Osteoblast (primary cell): Measurements from ENCODE around the gene ACAN. TPM values are rescaled to one million over a fixed set of nuclear protein-coding genes. Genes with fewer than 3 reads are reported as not detected.

Experiments
- DNase-seq: peaks from one replicate; pipeline ENCODE4 v3.0.0; 2011; ENCODE audit warnings: low spot score, mixed read lengths; ENCODE audit not compliant: insufficient read length; ENCODE audit errors: missing footprints
- H2AFZ ChIP-seq: 2 replicates; pipeline ENCODE4 v1.6.0; 2011; ENCODE audit warnings: mild to moderate bottlenecking, low read length
- H3K27ac ChIP-seq: 2 replicates; pipeline ENCODE4 v1.5.1; 2011; ENCODE audit warnings: mild to moderate bottlenecking, low read depth, low read length, moderate library complexity
- H3K27me3 ChIP-seq: 2 replicates; pipeline ENCODE4 v1.6.0; 2012; ENCODE audit warnings: mild to moderate bottlenecking, control low read depth, inconsistent platforms, low read length, moderate library complexity; ENCODE audit not compliant: insufficient read depth
- H3K36me3 ChIP-seq: 2 replicates; pipeline ENCODE4 v1.5.1; 2011; ENCODE audit warnings: mild to moderate bottlenecking, low read length, control low read depth, moderate library complexity; ENCODE audit not compliant: insufficient read depth
- H3K4me1 ChIP-seq: 2 replicates; pipeline ENCODE4 v1.5.1; 2011; ENCODE audit warnings: mild to moderate bottlenecking, low read length, control low read depth, moderate library complexity; ENCODE audit not compliant: insufficient read depth
- H3K4me2 ChIP-seq: 2 replicates; pipeline ENCODE4 v1.6.0; 2011; ENCODE audit warnings: mild to moderate bottlenecking, low read length; ENCODE audit not compliant: insufficient read depth
- H3K4me3 ChIP-seq: fragments of 200-600 bp; sonication (generic); 3 replicates; pipeline ENCODE4 v1.5.1; 2012; ENCODE audit warnings: mild to moderate bottlenecking, low read length, inconsistent platforms; ENCODE audit not compliant: insufficient read depth
- H3K79me2 ChIP-seq: 2 replicates; pipeline ENCODE4 v1.6.0; 2012; ENCODE audit warnings: mild to moderate bottlenecking, low read length, control low read depth, inconsistent platforms; ENCODE audit not compliant: insufficient read depth
- H3K9me3 ChIP-seq: 2 replicates; pipeline ENCODE4 v1.5.1; 2011; ENCODE audit warnings: low read depth, low read length, control low read depth
- H4K20me1 ChIP-seq: 2 replicates; pipeline ENCODE4 v1.6.0; 2012; ENCODE audit warnings: mild to moderate bottlenecking, low read length, control low read depth; ENCODE audit not compliant: insufficient read depth
- CTCF ChIP-seq: IDR thresholded peaks from 2 replicates; pipeline ENCODE4 v1.5.1; 2011; ENCODE audit warnings: mild to moderate bottlenecking, low read depth, low read length, moderate library complexity; ENCODE audit errors: extremely low read depth
- total RNA-seq: library from RNA; depleted of rRNA; stranded (reverse); fragments of >200 nt; gene quantifications from 2 replicates; pipeline ENCODE4 v1.2.3, GENCODE V29; 2012

The ACAN gene
- total RNA-seq, 1 donor = 12.7 TPM

- Histone ChIP-seq H4K20me1 (no peaks in the 10 kb centered on the region), H3K4me1 (no peaks in the 10 kb centered on the region), H2AFZ (no peak overlapping the region), H3K36me3 (no peaks in the 10 kb centered on the region), H3K27ac (no peak overlapping the region), H3K79me2 (no peaks in the 10 kb centered on the region), H3K4me3 (no peak overlapping the region), H3K4me2 (no peak overlapping the region), H3K27me3 (peaks cover 2% of the 10 kb centered on the region), H3K9me3 (no peaks in the 10 kb centered on the region)
- no peak for DNase-seq
- no peak for TF ChIP-seq CTCF
Measured at GRCh38 chr15:88788036-88788435, 15.2 kb upstream of the ACAN start.

- H4K20me1 ChIP-seq = no peaks in the 10 kb centered on the region
- no peaks in the 10 kb centered on the region for H3K36me3 ChIP-seq
- H3K79me2 ChIP-seq = no peaks in the 10 kb centered on the region
- H2AFZ ChIP-seq = no peak overlapping the region
- H3K4me3 ChIP-seq = no peak overlapping the region
- H3K4me1 ChIP-seq = no peaks in the 10 kb centered on the region
- H3K27ac ChIP-seq = no peak overlapping the region
- TF ChIP-seq CTCF = no peak
- H3K9me3 ChIP-seq = no peaks in the 10 kb centered on the region
- no peak for DNase-seq
- no peak overlapping the region for H3K4me2 ChIP-seq
- peaks cover 8% of the 10 kb centered on the region for H3K27me3 ChIP-seq
Measured at GRCh38 chr15:88788816-88789215, 14.4 kb upstream of the ACAN start.

GRCh38 chr15:88790486-88790885 is 12.8 kb upstream of the ACAN start:
- Histone ChIP-seq H3K36me3 (no peaks in the 10 kb centered on the region), H3K27me3 (peaks cover 10% of the 10 kb centered on the region), H2AFZ (no peak overlapping the region), H3K27ac (no peak overlapping the region), H3K4me1 (no peaks in the 10 kb centered on the region), H4K20me1 (no peaks in the 10 kb centered on the region), H3K4me3 (no peak overlapping the region), H3K4me2 (no peak overlapping the region), H3K9me3 (no peaks in the 10 kb centered on the region), H3K79me2 (no peaks in the 10 kb centered on the region)
- TF ChIP-seq CTCF = no peak
- DNase-seq = no peak

- no peak overlapping the region for H3K4me3 ChIP-seq
- H3K36me3 ChIP-seq = no peaks in the 10 kb centered on the region
- no peaks in the 10 kb centered on the region for H3K4me1 ChIP-seq
- H3K79me2 ChIP-seq = no peaks in the 10 kb centered on the region
- peaks cover 10% of the 10 kb centered on the region for H3K27me3 ChIP-seq
- DNase-seq = peak; percentile 74
- no peaks in the 10 kb centered on the region for H3K9me3 ChIP-seq
- TF ChIP-seq CTCF = no peak
- H3K27ac ChIP-seq = no peak overlapping the region
- H2AFZ ChIP-seq = no peak overlapping the region
- H3K4me2 ChIP-seq = no peak overlapping the region
- no peaks in the 10 kb centered on the region for H4K20me1 ChIP-seq
Measured at GRCh38 chr15:88791637-88792036, 11.6 kb upstream of the ACAN start.
